ENCODE measurements around the gene CSPG4.
"Not testable (repeated sequence)": the region's sequence is repeated elsewhere in the genome, so short reads cannot be mapped to it uniquely, and the experiment has no call there.

DNA sequence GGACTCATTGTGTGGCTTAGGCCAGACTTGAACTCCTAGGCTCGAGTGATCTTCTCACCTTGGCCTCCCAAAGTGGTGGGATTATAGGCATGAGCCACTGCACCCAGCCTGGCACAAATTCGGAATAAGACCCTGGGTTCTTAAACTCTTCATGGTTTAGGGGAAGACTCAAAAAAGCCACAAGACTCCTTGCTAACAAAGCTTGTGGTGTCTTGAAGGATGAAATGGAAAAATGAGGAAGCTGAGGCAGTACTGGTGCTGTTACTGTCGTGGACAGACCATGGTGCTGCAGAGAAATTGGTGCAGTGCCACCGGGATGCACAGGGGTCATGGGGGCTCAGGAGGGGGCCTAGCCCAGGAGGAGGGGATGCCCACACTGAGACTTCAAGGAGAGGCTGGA, 20.3 kb downstream of the CSPG4 start:
- TF ChIP-seq, protein P1, sequence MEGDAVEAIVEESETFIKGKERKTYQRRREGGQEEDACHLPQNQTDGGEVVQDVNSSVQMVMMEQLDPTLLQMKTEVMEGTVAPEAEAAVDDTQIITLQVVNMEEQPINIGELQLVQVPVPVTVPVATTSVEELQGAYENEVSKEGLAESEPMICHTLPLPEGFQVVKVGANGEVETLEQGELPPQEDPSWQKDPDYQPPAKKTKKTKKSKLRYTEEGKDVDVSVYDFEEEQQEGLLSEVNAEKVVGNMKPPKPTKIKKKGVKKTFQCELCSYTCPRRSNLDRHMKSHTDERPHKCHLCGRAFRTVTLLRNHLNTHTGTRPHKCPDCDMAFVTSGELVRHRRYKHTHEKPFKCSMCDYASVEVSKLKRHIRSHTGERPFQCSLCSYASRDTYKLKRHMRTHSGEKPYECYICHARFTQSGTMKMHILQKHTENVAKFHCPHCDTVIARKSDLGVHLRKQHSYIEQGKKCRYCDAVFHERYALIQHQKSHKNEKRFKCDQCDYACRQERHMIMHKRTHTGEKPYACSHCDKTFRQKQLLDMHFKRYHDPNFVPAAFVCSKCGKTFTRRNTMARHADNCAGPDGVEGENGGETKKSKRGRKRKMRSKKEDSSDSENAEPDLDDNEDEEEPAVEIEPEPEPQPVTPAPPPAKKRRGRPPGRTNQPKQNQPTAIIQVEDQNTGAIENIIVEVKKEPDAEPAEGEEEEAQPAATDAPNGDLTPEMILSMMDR (IDR thresholded peaks at IDR 0.05): not testable (repeated sequence)
- not testable (repeated sequence) for TF ChIP-seq EZH2 (IDR thresholded peaks at IDR 0.05)
